Measurements from ENCODE around the gene E2F4. TPM values are rescaled to one million over a fixed set of nuclear protein-coding genes. Genes with fewer than 3 reads are reported as not detected.

Gene E2F4
- total RNA-seq, 1 experiment from 2014 or later, result 74.5 TPM

- no peak overlapping the region for H3K27ac ChIP-seq (ENCODE audit: low read length)
- no peaks in the 10 kb centered on the region for H3K9me3 ChIP-seq (ENCODE audit: control insufficient read depth, insufficient read depth, low read depth, low read length)
- ChIA-PET CTCF (no interaction called here), POLR2A (no interaction called here)
- ATAC-seq, result no peak
- peak overlapping the region in 1 of 2 experiments; percentile 65; a peak in 2 of 4 replicates for H3K4me3 ChIP-seq (ENCODE audit: low read depth in 2 of 2, low read length in 2 of 2)
- peaks cover 8% of the 10 kb centered on the region for H3K4me1 ChIP-seq (ENCODE audit: control insufficient read depth, insufficient read depth, low read length)
- in situ Hi-C loops (cut with HindIII; ENCODE audit: low pct_unique_long_range_greater_than_20kb, low sequenced_read_pairs), result no loop called here
- intact Hi-C loops (cut with micrococcal nuclease; ENCODE audit: unreplicated experiment), result loop anchor here (10.0 kb wide), 1 partner anchor 227 kb away; no protein-coding TSS in a partner anchor
- no TSS peak for BruUV-seq (replicated peaks)
- H3K36me3 ChIP-seq (ENCODE audit: control insufficient read depth, insufficient read depth, low read length), result peaks cover 4% of the 10 kb centered on the region; the same call in 1 of the 2 replicates
- no peak for DNase-seq (ENCODE audit: low read depth, low spot score)
- H3K27me3 ChIP-seq (ENCODE audit: control insufficient read depth, insufficient read depth, low read length), result no peaks in the 10 kb centered on the region
- TF ChIP-seq POLR2AphosphoS5 (IDR thresholded peaks at IDR 0.05; ENCODE audit: low read depth, low read length) (no peak), REST (IDR thresholded peaks at IDR 0.05; ENCODE audit: insufficient read depth in 1 of 2, low read depth in 2 of 2, low read length in 1 of 2) (no peak), TCF7L2 (IDR thresholded peaks at IDR 0.05; ENCODE audit: low read depth, low read length) (no peak), CTCF (IDR thresholded peaks at IDR 0.05) (no peak), SIN3A (IDR thresholded peaks at IDR 0.05; ENCODE audit: borderline replicate concordance, insufficient read depth, low read depth, low read length) (no peak)
These were observed 9.7 kb upstream of the E2F4 start for GRCh38 chr16:67182288-67182687.

GRCh38 chr16:67183284-67183626 is 8.7 kb upstream of the E2F4 start:
- intact Hi-C loops (cut with micrococcal nuclease; ENCODE audit: unreplicated experiment) (loop anchor here (10.0 kb wide), 1 partner anchor 228 kb away; no protein-coding TSS in a partner anchor), in situ Hi-C loops (cut with HindIII; ENCODE audit: low pct_unique_long_range_greater_than_20kb, low sequenced_read_pairs) (no loop called here)
- no peak for DNase-seq (ENCODE audit: low read depth, low spot score)
- TF ChIP-seq SIN3A (IDR thresholded peaks at IDR 0.05; ENCODE audit: borderline replicate concordance, insufficient read depth, low read depth, low read length), result no peak
- no peak for TF ChIP-seq TCF7L2 (IDR thresholded peaks at IDR 0.05; ENCODE audit: low read depth, low read length)
- TF ChIP-seq REST (IDR thresholded peaks at IDR 0.05; ENCODE audit: insufficient read depth in 1 of 2, low read depth in 2 of 2, low read length in 1 of 2), result no peak
- no peak for TF ChIP-seq CTCF (IDR thresholded peaks at IDR 0.05)
- no peak for TF ChIP-seq POLR2AphosphoS5 (IDR thresholded peaks at IDR 0.05; ENCODE audit: low read depth, low read length)
- peaks cover 8% of the 10 kb centered on the region for H3K4me1 ChIP-seq (ENCODE audit: control insufficient read depth, insufficient read depth, low read length)
- ChIA-PET POLR2A (no interaction called here), CTCF (no interaction called here)
- peak overlapping the region; percentile 65 to 87 for H3K4me3 ChIP-seq (ENCODE audit: low read depth in 2 of 2, low read length in 2 of 2)
- H3K27me3 ChIP-seq (ENCODE audit: control insufficient read depth, insufficient read depth, low read length), result no peaks in the 10 kb centered on the region
- no peak for ATAC-seq
- H3K36me3 ChIP-seq (ENCODE audit: control insufficient read depth, insufficient read depth, low read length), result peaks cover 4% of the 10 kb centered on the region; the same call in 1 of the 2 replicates
- H3K27ac ChIP-seq (ENCODE audit: low read length), result peak overlapping the region; percentile 77
- no peaks in the 10 kb centered on the region for H3K9me3 ChIP-seq (ENCODE audit: control insufficient read depth, insufficient read depth, low read depth, low read length)
- BruUV-seq (replicated peaks), result no TSS peak

All from Panc1 (cell line).